Natural killer cell (primary cell): ENCODE results near the gene GALNT9. TPM values are rescaled to one million over a fixed set of nuclear protein-coding genes. Genes with fewer than 3 reads are reported as not detected.

Experiments
- ATAC-seq, 3 donors: fragments of 150-1000 bp in 2 of 3; fragments of 200-7000 bp in 1 of 3; cut with Tn5 transposase; 1 replicate in 1 of 3; 2 replicates in 2 of 3; pipeline ENCODE4 v1.10.0; 2021; ENCODE audit warnings: mild to moderate bottlenecking in 2 of 3, moderate library complexity in 2 of 3
- DNase-seq, 2 donors: peaks; one replicate each; pipeline versions ENCODE4 v3.0.0 to v3.0.0-alpha.2; 2013 to 2021; ENCODE audit warnings: mixed read lengths in 1 of 2
- H3K27ac ChIP-seq: one replicate; pipeline ENCODE4 v1.5.1; 2013; ENCODE audit warnings: mild to moderate bottlenecking, low read length
- H3K27me3 ChIP-seq: one replicate; pipeline ENCODE4 v1.6.1; 2013; ENCODE audit warnings: low read length; ENCODE audit not compliant: control insufficient read depth, insufficient read depth
- H3K36me3 ChIP-seq: one replicate; pipeline ENCODE4 v1.6.1; 2013; ENCODE audit warnings: low read length; ENCODE audit not compliant: control insufficient read depth, insufficient read depth
- H3K4me1 ChIP-seq: one replicate; pipeline ENCODE4 v1.6.1; 2013; ENCODE audit warnings: low read length; ENCODE audit not compliant: control insufficient read depth, insufficient read depth
- H3K4me3 ChIP-seq: one replicate; pipeline ENCODE4 v1.5.1; 2013; ENCODE audit warnings: low read length
- H3K9me3 ChIP-seq: one replicate; pipeline ENCODE4 v1.6.1; 2013; ENCODE audit warnings: low read length; ENCODE audit not compliant: control insufficient read depth, insufficient read depth
- H3K27ac Mint-ChIP-seq, 2 donors: one replicate each; pipeline ENCODE4 v1.8.0; 2022; ENCODE audit warnings: mild to moderate bottlenecking in 2 of 2, mixed read lengths in 2 of 2, moderate library complexity in 1 of 2
- H3K27me3 Mint-ChIP-seq, 2 donors: one replicate each; pipeline ENCODE4 v1.8.0; 2022; ENCODE audit warnings: low read depth in 2 of 2, mixed read lengths in 2 of 2
- H3K36me3 Mint-ChIP-seq: one replicate; pipeline ENCODE4 v1.8.0; 2022; ENCODE audit warnings: mixed read lengths
- H3K4me1 Mint-ChIP-seq, 2 donors: one replicate each; pipeline ENCODE4 v1.8.0; 2022; ENCODE audit warnings: mixed read lengths in 2 of 2
- H3K4me3 Mint-ChIP-seq: one replicate; pipeline ENCODE4 v1.8.0; 2022; ENCODE audit warnings: mild to moderate bottlenecking, moderate library complexity, mixed read lengths
- H3K9me3 Mint-ChIP-seq, 2 donors: one replicate each; pipeline ENCODE4 v1.8.0; 2022; ENCODE audit warnings: mixed read lengths in 2 of 2
- CTCF ChIP-seq: fragments of 200-600 bp; IDR thresholded peaks from one replicate; pipeline ENCODE4 v1.8.0; 2022; ENCODE audit warnings: antibody characterized with exemption
- WGBS: methylation state at CpG from one replicate; pipeline ENCODE4 v1.1.7; 2013; ENCODE audit warnings: missing lambda C conversion rate; ENCODE audit not compliant: insufficient coverage; 5-methylcytosine and 5-hydroxymethylcytosine counted together
- intact Hi-C: fragments of 100-400 bp; cut with micrococcal nuclease; formaldehyde crosslinking; loops from one replicate; pipeline ENCODE4 v1.14.2; 2022
- total RNA-seq, 4 donors: library from RNA; stranded (reverse); fragments of 120-200 nt in 1 of 4; gene quantifications; one replicate each; pipeline versions ENCODE4 v1.2.3 to v1.2.4, GENCODE V29; 2013 to 2022

The GALNT9 gene
- total RNA-seq, 3 donors from 2014 or later (not counting 1 experiment from before 2014, with no cell fraction given), result not detected

- Histone ChIP-seq H3K36me3 (no peaks in the 10 kb centered on the region), H3K4me3 (no peak overlapping the region), H3K27me3 (no peaks in the 10 kb centered on the region), H3K9me3 (peaks cover 11% of the 10 kb centered on the region), H3K4me1 (no peaks in the 10 kb centered on the region), H3K27ac (no peak overlapping the region)
- Mint-ChIP-seq H3K27me3 (peaks cover 0 to 2% of the 10 kb centered on the region in 2 donors), H3K9me3 (no peaks in the 10 kb centered on the region), H3K36me3 (no peaks in the 10 kb centered on the region), H3K4me3 (no peak overlapping the region), H3K27ac (no peak overlapping the region), H3K4me1 (peaks cover 0 to 5% of the 10 kb centered on the region in 2 donors)
- intact Hi-C loops, result no loop called here
- ATAC-seq (no peak), DNase-seq (no peak)
- TF ChIP-seq CTCF, result no peak
- 80% methylated on average over 24 of the region's 24 CpGs for WGBS
Measured at GRCh38 chr12:132294121-132295034, 35.0 kb downstream of the GALNT9 start.

- Histone ChIP-seq H3K4me3 (no peak overlapping the region), H3K27ac (no peak overlapping the region), H3K4me1 (no peaks in the 10 kb centered on the region), H3K36me3 (no peaks in the 10 kb centered on the region), H3K9me3 (peaks cover 11% of the 10 kb centered on the region), H3K27me3 (no peaks in the 10 kb centered on the region)
- Mint-ChIP-seq H3K27me3 (peaks cover 0 to 5% of the 10 kb centered on the region in 2 donors), H3K36me3 (no peaks in the 10 kb centered on the region), H3K27ac (peak overlapping the region; percentile 56 to 78), H3K4me1 (peaks cover 0 to 5% of the 10 kb centered on the region in 2 donors), H3K4me3 (no peak overlapping the region), H3K9me3 (no peaks in the 10 kb centered on the region)
- no peak for TF ChIP-seq CTCF
- intact Hi-C loops, result no loop called here
- ATAC-seq (no peak), DNase-seq (no peak)
- WGBS, result 93% methylated on average over 33 of the region's 33 CpGs
Measured at GRCh38 chr12:132292328-132293319, 36.8 kb downstream of the GALNT9 start.

GRCh38 chr12:132291402-132292175 is 37.8 kb downstream of the GALNT9 start:
- Mint-ChIP-seq H3K9me3 (no peaks in the 10 kb centered on the region), H3K27ac (peak overlapping the region; percentile 56 to 78), H3K4me3 (no peak overlapping the region), H3K4me1 (peaks cover 0 to 5% of the 10 kb centered on the region in 2 donors), H3K36me3 (no peaks in the 10 kb centered on the region), H3K27me3 (peaks cover 0 to 5% of the 10 kb centered on the region in 2 donors)
- Histone ChIP-seq H3K9me3 (peaks cover 11% of the 10 kb centered on the region), H3K27ac (no peak overlapping the region), H3K4me1 (no peaks in the 10 kb centered on the region), H3K36me3 (no peaks in the 10 kb centered on the region), H3K27me3 (no peaks in the 10 kb centered on the region), H3K4me3 (no peak overlapping the region)
- no peak for DNase-seq
- 79% methylated on average over 28 of the region's 30 CpGs for WGBS
- no peak for TF ChIP-seq CTCF
- intact Hi-C loops, result no loop called here
- no peak for ATAC-seq
